8988T (cell line): ENCODE measurements around the gene TLR4.

Experiments
- DNase-seq: peaks from one replicate; pipeline ENCODE4 v3.0.0; 2011

TLR4 gene

DNA sequence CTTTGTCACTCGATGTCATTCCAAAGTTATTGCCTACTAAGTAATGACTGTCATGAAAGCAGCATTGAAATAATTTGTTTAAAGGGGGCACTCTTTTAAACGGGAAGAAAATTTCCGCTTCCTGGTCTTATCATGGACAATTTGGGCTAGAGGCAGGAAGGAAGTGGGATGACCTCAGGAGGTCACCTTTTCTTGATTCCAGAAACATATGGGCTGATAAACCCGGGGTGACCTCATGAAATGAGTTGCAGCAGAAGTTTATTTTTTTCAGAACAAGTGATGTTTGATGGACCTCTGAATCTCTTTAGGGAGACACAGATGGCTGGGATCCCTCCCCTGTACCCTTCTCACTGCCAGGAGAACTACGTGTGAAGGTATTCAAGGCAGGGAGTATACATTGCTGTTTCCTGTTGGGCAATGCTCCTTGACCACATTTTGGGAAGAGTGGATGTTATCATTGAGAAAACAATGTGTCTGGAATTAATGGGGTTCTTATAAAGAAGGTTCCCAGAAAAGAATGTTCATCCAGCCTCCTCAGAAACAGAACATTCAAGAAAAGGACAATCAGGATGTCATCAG lies 11.3 kb downstream of the TLR4 start:
- no peak for DNase-seq

DNA sequence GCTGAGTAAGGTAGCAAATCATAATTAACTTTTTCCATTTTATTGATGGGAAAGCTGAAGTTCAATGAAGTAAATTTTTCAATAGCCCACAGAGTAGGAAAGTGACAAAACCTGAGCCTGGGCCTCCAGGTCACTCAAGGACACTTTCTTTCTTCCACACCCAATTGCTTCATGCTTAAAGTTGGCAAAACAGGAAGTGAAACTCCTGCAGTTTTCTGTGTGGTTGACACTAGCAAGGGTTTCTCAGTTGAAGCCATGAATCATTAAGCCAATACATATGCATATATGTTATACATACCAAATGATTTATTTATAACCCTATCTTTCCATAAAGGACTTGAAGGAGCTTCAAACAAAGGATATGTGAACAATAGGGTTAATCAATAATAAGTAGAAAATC lies 13.9 kb downstream of the TLR4 start:
- DNase-seq, result no peak

DNA sequence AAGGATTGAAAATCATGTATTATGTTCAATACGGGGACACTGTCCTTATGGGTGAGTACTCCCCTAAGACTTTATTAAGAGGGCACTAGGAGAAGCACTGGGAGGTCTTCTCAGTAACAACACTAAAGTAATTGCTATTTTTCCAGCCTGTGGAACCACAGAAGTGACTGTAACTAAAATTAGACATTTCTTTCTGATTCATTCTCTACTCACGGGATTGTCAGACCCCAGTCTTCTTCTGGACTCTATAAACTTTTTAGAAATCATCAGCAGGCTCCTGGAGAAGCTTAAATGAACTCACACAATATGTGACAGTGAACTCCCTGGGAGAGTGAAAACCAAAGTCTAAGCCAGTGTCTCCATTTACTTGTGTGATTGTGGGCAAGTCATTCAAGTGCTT lies 14.5 kb downstream of the TLR4 start:
- DNase-seq, result no peak

DNA sequence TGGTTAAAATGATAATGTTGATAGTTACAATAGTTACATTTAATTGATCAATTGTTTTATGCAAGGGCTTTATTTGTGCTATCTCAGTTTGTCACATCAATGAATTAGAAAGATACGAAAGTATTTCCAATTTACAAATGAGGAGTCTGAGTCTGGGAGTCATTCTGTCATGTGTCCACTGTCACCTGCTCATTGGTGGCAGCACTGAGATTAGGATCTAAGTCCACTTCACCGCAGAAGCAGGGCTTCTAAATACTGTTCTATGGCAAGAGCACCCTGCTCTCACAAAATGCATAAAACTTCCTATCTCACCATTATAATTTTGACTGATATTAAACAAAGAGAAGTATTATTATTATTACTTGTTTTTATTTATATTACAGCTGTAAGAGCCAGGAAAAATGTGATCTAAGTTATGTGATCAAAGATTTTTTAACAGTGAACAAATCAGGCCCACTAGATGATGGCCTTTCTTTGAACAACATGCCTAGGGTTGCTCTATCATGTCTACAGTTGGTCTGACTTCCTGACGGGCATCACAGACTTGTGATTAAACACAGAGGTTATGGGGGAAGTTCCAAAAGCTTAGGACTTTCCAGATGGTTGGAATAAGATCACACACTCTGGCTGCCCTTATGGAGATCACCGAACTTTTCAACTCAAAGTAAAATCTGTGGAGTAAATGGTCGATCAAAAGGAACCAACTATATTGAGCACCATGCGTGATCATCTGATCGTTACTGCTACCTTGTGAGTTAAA lies 15.1 kb downstream of the TLR4 start:
- DNase-seq, result no peak

DNA sequence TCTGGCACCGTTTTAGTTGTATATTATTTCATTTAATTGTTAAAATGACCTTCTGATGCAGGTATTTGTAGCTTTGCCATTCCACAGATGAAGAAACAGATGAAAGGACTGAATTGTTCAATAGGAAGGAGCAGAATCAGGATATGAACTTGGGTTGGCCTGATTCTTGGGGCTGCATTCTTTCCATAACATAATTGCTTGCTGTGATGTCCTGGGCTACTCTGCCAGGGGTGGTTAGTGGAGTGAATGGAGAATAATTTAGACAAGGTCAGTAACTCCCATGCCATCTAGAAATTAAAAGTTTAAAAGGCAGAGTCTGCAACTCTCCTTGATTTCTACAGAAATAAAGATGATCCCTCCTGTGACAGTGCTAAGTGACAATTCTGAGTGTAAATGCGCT lies 15.9 kb downstream of the TLR4 start:
- no peak for DNase-seq

DNA sequence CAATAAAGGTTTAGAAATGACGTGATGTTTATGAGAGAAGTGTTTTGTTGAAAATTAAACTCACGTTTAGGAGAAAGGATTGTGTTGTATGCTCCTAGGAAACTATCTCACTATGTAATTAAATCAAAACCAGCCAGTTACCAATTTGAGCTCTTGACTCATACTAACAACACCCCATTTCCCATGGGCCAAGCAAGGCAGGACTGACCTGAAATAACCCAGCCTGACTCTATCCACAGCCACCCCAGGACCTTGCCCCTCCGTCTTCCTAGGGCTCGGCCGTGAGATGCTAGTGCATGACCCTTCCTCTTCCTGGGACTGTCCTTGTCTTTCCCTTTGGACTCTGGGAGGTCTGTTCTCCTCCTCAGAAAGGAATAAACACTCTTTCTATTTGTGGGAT lies 16.4 kb downstream of the TLR4 start:
- no peak for DNase-seq

DNA sequence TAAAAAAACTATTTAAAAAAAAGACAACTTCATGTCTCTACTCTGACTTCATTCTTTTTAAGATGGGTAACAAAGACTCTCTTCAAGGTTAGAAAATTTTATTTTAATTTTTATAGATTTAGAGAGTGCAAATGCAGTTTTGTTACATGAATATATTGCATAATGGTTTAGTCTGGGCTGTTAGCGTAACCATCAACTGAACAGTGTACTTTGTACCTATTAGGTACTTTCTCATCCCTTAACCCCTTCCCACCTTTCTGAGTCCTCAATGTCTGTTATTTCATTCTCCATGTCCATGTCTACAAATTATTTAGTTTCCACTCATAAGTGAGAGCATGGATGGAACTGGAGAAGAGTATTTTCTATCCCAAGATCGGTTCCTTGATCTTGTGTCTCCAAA lies 16.8 kb downstream of the TLR4 start:
- DNase-seq, result no peak

DNA sequence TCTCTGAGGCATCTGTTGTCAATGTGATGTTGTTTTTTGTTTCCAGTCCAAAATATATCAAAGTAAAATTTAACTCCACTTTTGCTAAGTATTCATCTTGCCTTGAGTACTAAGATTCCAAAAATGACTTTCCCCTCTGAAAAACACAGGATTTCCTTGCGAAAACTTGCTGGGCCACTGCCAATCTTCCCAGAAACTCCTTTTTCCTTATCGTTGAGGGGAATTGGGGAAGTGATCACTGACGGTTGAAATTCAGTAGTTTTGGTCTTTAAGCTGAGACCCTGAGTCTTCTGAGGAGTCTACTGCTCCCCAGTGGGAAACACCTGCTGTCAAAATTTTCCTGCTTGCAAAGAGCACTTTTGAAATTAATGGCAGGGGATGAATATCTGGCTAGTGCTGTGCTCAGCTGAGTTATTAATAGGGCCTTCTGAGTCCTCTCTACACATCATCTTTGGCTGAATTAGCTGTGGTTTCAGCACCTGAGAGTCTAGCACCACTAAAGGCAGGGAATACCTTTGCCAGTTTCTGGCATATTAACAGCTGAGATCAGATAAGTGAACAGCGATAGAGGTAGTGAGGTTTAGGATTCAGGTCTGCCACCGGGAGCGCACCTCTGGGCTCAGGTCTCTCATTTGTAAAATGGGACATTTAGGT lies 18.0 kb downstream of the TLR4 start:
- no peak for DNase-seq

DNA sequence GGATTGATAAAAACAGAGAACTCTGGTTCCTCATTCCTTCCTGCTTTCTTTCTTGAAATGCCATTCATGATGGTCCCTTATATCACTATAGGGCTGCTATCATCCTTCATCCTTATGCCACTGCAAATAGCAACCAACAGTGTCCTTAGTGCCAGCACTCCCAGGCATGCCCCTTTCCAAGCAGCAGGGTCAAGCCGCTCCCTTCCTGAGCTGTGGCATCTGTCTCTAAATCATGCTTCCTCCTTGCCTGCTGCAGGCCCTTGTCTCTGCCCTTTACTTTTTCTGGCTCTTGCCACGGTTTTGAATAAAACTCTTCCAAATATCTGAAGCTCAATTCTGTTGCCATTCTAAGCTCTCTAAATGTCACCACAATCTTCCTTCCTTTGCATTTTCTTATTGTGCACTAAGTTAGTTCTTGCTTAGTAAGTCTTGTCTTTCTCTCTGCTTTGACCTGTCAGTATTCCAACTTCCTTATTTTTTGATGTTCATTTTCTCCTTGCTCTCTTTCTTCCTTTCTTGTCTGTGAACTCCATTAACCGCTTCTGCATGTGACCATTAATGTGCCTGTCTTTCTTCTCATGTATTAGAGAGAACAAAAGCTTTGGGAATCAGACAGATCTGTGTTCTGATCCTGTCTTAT lies 19.9 kb downstream of the TLR4 start:
- DNase-seq, result no peak

DNA sequence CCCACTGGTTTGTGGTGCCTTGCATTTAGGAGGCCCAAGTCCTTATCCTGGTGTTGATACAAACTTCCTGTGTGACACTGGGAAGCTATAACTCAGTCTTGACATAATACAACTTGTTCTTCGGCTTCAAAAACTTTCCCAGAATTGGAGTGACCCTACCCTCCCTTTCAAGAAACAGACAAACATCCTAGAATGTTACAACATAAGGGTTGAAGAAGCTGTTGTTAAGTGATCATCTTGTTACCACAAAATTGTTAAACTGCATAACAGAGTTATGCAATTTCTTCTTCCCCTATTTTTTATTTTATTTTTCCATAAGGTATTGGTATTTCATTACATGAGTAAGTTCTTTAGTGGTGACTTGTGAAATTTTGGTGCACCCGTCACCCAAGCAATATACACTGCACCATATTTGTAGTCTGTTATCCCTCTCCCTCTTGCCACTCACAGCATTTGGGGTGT lies 21.3 kb downstream of the TLR4 start:
- DNase-seq, result no peak

DNA sequence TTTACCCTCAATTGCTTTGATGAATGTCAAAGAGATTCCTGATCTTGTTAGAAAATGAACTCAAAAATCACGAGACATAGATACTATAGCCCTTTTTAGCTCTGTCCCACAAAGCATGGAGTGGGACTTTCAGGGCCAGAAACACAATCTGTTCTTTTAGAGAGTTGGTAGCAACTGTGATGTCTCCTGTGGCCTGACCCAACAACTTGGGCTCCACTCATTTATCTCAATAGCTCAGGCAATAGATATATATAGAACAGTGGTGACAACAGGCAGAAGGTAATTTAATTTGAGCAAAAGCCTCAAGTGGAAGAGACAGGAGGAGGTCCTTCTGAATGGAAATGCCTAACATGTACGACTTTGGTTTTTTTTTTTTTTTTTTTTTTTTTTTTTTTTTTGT lies 25.2 kb downstream of the TLR4 start:
- DNase-seq, result no peak

DNA sequence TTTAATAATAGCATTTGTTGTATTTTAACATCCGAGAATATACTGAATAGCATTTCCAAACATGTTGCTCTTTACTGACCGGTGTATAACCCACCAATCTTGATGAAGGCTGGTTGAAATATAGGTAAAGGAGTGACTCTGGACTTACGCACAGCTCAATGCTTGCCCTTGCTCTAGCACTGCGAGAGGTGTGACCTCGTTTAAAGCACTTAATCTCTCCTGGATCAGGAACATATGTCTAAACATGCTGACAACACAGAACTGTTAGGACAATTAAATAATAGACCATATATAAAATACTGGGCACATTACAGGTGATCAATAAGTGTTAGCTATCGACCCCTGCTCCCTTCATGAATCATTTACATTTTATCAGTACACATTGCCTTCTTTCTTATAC lies 28.3 kb downstream of the TLR4 start:
- DNase-seq, result no peak

DNA sequence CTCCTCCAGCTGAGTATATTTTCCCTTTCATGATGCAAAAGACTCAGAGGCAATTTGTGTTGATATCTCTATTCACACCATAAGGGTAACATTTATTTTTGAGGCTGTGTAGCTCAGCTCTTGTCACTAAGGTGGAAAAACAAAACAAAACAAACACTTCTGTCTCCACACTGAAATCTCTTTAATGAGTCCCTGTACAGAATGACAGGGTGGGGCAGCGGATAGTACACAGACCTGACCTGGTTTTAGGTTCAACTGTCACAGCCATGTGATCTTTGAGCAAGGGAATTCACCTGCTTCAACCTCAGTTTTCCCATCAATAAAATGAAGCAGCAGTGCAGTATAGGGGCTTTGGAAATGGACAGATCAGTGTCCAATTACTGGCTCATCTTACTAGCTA lies 29.3 kb downstream of the TLR4 start:
- no peak for DNase-seq

DNA sequence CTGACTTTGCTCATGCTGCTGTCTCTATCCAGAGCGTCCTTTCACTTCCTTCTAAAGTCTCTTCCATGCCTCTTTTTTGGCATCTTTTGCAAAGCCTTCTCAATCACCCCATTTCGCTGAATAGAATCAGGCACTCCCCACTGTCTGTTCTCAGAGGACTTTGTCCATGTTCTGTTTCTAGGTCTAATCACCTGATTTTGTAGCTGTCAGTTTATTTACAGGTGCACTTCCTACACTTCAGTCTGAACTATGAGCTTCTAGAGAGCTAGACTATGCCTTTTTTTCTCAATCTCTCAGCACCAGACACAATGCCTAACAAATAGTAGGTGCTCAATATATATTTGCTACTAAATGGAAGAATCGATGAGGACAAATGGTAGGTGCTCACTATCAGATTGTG lies 29.9 kb downstream of the TLR4 start:
- DNase-seq, result no peak

DNA sequence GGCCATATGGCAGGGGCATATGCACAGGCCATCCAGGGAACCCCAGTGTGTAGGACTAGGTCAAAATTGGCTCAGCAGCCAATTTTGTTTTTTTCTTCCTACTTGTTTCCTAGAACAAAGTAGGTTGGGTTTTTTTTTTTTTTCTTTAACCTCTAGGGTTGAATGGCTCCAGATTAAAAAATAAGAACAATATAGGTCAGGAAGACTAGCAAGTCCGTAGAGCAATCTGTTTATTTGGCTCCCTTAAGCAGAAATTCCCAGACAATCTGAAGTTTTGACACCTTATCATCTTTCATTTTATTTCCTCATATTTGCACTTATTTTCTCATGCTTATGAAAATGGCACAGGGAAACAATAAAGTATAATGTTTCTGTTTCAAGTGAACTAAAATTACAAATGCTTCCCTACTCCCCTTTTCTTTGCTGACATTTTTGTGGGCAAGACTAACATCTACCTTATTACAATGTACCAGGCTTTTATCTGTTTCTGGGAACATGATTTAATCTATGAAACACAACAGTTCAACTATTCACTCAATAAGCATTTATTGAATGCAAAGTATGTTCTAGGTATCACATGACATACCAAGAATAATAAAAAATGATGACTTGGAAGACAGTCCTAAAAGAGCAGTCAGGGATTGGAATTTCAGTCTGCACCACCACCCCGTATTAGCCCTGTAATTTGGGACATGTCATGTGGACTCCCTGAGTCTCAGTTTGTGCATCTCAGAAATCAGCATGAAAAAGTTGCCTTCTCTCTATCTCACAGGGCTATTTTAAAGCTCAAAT lies 30.5 kb downstream of the TLR4 start:
- DNase-seq, result no peak

DNA sequence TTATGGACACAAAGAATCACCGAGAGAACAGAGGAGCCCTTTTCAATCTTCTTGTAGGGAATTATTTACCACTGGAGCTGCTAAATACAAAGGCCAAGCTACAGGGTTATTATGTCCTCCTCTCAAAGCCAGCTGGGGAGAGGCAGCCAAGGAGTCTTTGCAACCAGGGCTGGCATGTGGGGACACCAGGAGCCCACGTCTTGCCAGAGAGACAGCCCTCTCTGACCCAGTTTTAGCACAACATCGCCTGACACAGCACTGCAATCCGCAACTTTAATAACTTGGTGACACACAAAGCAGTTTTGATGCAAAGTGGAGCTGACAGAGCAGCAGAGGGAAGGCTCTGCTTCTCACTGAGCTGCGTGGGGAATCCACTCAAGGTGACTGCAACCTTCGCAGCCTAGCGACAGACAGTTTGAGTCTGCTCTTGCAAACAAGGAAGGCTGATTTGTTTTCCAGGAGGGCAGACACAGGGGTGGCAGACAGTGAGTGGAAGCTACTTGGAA lies 33.6 kb downstream of the TLR4 start:
- DNase-seq, result no peak

DNA sequence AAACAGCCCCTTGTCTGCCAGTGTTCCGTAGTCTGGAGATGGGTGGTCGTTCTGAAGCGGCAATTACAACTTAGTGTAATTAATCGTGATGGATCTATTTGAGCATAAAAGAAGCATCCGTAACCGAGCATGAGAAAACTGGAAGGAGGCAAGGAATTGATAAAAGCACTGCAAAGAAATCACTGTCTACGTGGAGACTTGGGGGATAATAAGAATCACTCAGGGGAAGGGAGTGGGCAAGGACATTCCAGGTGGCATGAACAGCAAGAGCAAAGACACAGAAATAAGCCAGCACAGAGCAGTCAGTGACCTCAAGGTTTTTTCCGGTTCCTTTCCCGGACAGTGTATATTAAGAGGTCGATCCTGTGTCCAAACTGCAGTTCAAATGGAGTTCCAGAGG lies 35.0 kb downstream of the TLR4 start:
- DNase-seq, result no peak

DNA sequence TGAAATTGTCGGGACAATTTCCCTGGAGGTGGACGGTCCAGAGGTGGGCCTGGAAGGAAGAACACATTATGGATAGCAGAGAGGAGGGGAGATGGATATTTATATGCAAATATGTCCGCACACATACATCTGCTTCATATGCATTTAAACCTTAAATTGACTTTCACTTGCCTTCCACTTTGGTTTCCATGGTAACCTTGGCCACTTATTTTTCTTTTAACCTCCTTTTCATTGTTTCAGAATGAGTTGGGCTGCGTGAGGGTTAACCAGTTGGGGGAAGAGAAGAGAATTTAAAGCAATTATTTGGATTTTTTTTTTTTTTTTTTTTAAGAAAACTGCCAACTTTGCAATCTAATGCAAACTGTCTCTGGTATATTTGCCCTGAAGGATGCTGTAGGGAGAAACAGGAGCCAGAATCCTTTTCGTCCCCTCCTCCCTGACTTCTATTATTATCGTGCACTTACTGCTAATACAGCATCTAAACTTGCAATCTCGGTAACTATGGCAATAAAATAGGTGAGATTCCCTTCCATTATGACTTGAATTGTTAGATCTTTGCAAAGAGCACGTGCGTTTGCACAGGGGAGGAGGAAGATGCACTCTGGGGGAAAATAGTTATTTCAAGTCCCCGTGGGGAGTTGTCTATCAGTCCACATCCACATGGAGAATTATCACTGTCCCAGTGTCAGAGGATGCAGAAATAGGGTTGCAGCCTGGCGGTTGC lies 35.6 kb downstream of the TLR4 start:
- DNase-seq, result no peak

DNA sequence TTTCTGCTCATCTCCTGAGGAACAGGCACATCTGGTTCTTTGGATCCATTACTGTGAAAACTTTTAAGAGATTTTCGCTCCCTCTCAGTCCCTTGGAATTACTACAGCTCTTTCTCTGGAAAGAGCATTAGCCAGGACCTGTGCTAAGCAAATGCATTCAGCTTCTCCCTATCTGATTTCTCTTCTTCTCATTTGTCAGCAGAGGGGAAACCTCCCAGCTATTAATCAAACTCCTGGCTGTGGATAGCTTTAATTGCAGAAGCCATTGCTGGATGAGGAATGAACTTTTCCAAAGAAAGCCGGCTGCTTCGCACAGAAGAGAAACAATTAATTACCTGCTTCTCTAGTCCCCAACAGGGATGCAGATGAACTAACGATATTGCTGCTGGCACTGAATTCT lies 37.9 kb downstream of the TLR4 start:
- DNase-seq, result no peak

DNA sequence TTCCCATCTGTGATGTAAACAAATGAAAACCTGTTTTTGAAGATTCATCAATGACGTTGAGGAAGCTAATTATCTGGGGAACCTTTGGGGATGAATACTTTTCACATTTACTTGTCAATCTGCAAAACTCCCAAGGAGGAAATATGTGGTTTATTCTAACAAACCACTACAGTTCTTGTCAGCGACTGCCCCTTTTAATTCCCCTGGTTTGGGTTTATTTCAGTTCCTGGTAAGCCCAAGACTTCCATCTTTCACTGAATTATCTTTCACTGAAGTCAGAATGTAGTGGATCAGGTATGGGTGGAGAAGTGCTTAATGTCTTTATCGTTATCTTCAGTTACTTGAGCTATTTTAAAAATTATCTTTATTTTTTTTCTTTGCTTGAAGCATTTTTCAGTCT lies 40.2 kb downstream of the TLR4 start:
- DNase-seq, result no peak

DNA sequence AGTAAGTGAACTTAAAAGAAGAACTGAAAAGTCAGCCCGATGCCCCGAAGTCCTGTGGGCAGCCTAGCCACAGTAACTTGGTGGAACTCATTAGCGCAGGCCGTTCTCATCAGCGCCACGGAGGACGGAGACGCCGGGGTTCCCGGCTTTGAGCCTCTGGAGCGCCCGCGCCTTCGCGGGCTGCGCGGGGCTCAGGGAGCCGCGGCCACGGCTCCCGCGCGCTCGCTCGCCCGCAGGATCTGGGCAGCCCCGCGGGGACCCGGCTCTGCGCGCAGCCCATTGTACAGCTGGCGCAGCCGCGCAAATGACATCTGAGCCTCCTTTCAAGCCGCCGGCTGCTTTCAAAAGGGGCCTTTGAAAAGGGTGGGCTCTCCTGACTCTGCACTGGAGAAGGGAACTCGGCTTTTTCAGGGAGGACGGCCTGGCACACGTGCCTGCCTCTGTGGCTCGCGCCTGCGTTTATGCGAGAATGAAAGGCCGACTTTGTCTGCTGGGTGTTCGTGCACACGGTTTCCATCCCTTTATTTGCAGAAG lies 40.7 kb downstream of the TLR4 start:
- DNase-seq, result no peak

DNA sequence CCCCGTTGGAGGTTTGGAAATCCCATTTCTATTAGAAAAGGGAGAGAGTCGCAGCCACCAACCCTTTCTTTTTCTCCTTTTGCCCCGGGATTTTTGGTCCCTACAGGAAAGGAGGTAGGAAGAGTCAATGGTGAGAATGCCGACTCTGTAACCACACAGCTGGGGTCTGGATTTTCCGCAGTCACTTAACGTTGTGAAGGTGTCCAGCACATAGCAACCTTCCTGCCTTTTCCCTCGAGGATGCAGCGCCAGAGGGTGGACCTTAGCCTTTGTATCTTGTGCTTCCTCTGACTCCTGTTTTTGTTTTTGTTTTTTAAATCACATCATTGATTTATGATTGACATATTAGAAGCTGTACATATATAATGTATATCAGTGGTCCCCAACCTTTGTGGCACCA lies 41.4 kb downstream of the TLR4 start:
- no peak for DNase-seq
